GM12878 (cell line): ENCODE measurements around the gene GALR1. TPM values are rescaled to one million over a fixed set of nuclear protein-coding genes. Genes with fewer than 3 reads are reported as not detected.

ENCODE experiments used
- ATAC-seq: fragments of 200-7000 bp; cut with Tn5 transposase; 3 replicates; pipeline ENCODE4 v1.9.1; 2020; ENCODE audit warnings: mild to moderate bottlenecking, moderate library complexity
- BruUV-seq: library from RNA; stranded (reverse); fragments of 400-500 nt; replicated peaks from 2 replicates; lab custom pipeline; 2021; lab: Mats Ljungman, UMichigan
- CTCF ChIA-PET: fragments of 300-600 bp; sonication (Branson Sonifier 250); formaldehyde crosslinking; extraction: SDS; loops from one replicate; lab custom pipeline; 2021; ENCODE audit warnings: inconsistent platforms; lab: Yijun Ruan, JAX
- POLR2A ChIA-PET: fragments of 350-600 bp; formaldehyde crosslinking; extraction: SDS; loops from one replicate; lab custom pipeline; 2021; ENCODE audit warnings: inconsistent platforms; lab: Charles Lee
- RAD21 ChIA-PET: fragments of 300-600 bp; sonication (Branson Sonifier 250); formaldehyde crosslinking; loops from one replicate; lab custom pipeline; 2023; ENCODE audit warnings: antibody characterized with exemption; ENCODE audit not compliant: unreplicated experiment; lab: Charles Lee
- SMC1A ChIA-PET: fragments of 300-600 bp; sonication (Branson Sonifier 250); formaldehyde crosslinking; loops from one replicate; lab custom pipeline; 2023; ENCODE audit not compliant: unreplicated experiment, uncharacterized antibody; lab: Charles Lee
- DNase-seq: peaks from one replicate; pipeline ENCODE4 v3.0.0-alpha.2; 2011; ENCODE audit warnings: low read depth, low spot score
- FAIRE-seq: peaks from 3 replicates; lab custom pipeline; 2011; peaks lifted over from hg19 to GRCh38; lab: Jason Lieb, UNC
- H2AFZ ChIP-seq: 2 replicates; pipeline ENCODE4 v1.6.0; 2011; ENCODE audit warnings: low read depth, low read length, control low read depth; ENCODE audit not compliant: control insufficient read depth
- H3K27ac ChIP-seq: 2 replicates; pipeline ENCODE4 v1.5.1; 2011; ENCODE audit warnings: control low read depth; ENCODE audit not compliant: control insufficient read depth, insufficient read depth
- H3K27me3 ChIP-seq, 2 experiments: replicated peaks in 1 of 2; 2 replicates each; pipeline versions ENCODE4 v1.6.0 to v1.6.1; 2011; ENCODE audit warnings: low read length in 1 of 2; ENCODE audit not compliant: control insufficient read depth in 2 of 2, insufficient read depth in 2 of 2
- H3K36me3 ChIP-seq, 2 experiments: 2 replicates each; pipeline ENCODE4 v1.5.1; 2011; ENCODE audit warnings: low read length in 1 of 2; ENCODE audit not compliant: control insufficient read depth in 2 of 2, insufficient read depth in 2 of 2
- H3K4me1 ChIP-seq: 2 replicates; pipeline ENCODE4 v1.6.1; 2011; ENCODE audit warnings: mild to moderate bottlenecking, low read length, moderate library complexity, mixed read lengths; ENCODE audit not compliant: control insufficient read depth, insufficient read depth
- H3K4me2 ChIP-seq: 2 replicates; pipeline ENCODE4 v1.6.0; 2011; ENCODE audit warnings: control low read depth; ENCODE audit not compliant: control insufficient read depth, insufficient read depth
- H3K4me3 ChIP-seq: fragments of 200-600 bp; sonication (generic); 2 replicates; pipeline ENCODE4 v1.5.1; 2016
- H3K79me2 ChIP-seq: 2 replicates; pipeline ENCODE4 v1.6.0; 2011; ENCODE audit warnings: low read length; ENCODE audit not compliant: control insufficient read depth, insufficient read depth
- H3K9ac ChIP-seq: 2 replicates; pipeline ENCODE4 v1.8.0; 2011; ENCODE audit warnings: low read length, control low read depth, mixed read lengths; ENCODE audit not compliant: control insufficient read depth, insufficient read depth
- H3K9me3 ChIP-seq: replicated peaks from 3 replicates; pipeline ENCODE4 v1.5.1; 2011; ENCODE audit warnings: mild to moderate bottlenecking, low read length; ENCODE audit not compliant: control insufficient read depth, insufficient read depth
- H4K20me1 ChIP-seq: 2 replicates; pipeline ENCODE4 v1.6.0; 2011; ENCODE audit not compliant: control insufficient read depth, insufficient read depth
- BRCA1 ChIP-seq: IDR thresholded peaks from 2 replicates; pipeline ENCODE4 v1.6.1; 2011; ENCODE audit warnings: low read depth, low read length, improper control_type of control experiment
- E2F4 ChIP-seq: IDR thresholded peaks from 2 replicates; pipeline ENCODE4 v1.6.1; 2012; ENCODE audit warnings: low read depth, low read length, improper control_type of control experiment
- EED ChIP-seq: sonication (generic); IDR thresholded peaks from 2 replicates; pipeline ENCODE4 v1.6.1; 2016; ENCODE audit warnings: antibody characterized with exemption, low read depth
- FOXM1 ChIP-seq: IDR thresholded peaks from 2 replicates; pipeline ENCODE4 v1.6.1; 2012; ENCODE audit warnings: low read depth, mild to moderate bottlenecking, inconsistent platforms, low read length, moderate library complexity
- MAX ChIP-seq: IDR thresholded peaks from 2 replicates; pipeline ENCODE4 v1.6.1; 2012; ENCODE audit warnings: low read depth, low read length, improper control_type of control experiment
- NFIC ChIP-seq: IDR thresholded peaks from 2 replicates; pipeline ENCODE4 v1.6.1; 2012; ENCODE audit warnings: low read depth, mild to moderate bottlenecking, inconsistent platforms, low read length, moderate library complexity
- NFYA ChIP-seq: IDR thresholded peaks from 2 replicates; pipeline ENCODE4 v1.6.1; 2011; ENCODE audit warnings: low read depth, mild to moderate bottlenecking, low read length, improper control_type of control experiment, borderline replicate concordance
- NR2C1 ChIP-seq: fragments of 450-650 bp; IDR thresholded peaks from 2 replicates; pipeline ENCODE4 v1.6.1; 2017; ENCODE audit warnings: antibody characterized with exemption, mild to moderate bottlenecking, moderate library complexity
- PKNOX1 ChIP-seq: fragments of 450-650 bp; IDR thresholded peaks from 2 replicates; pipeline ENCODE4 v1.6.1; 2016; ENCODE audit warnings: mild to moderate bottlenecking
- POLR2A ChIP-seq: IDR thresholded peaks from 2 replicates; pipeline ENCODE4 v1.6.1; 2011; ENCODE audit warnings: low read depth, mild to moderate bottlenecking, low read length
- POLR2AphosphoS2 ChIP-seq: IDR thresholded peaks from 2 replicates; pipeline ENCODE4 v1.6.1; 2011; ENCODE audit warnings: low read depth, mild to moderate bottlenecking, low read length, improper control_type of control experiment, moderate library complexity
- SMC3 ChIP-seq: IDR thresholded peaks from 2 replicates; pipeline ENCODE4 v1.6.1; 2011; ENCODE audit warnings: low read length, improper control_type of control experiment, borderline replicate concordance
- YBX1 ChIP-seq: fragments of 450-650 bp; IDR thresholded peaks from 2 replicates; pipeline ENCODE4 v1.6.1; 2016; ENCODE audit warnings: antibody characterized with exemption
- YY1 ChIP-seq: IDR thresholded peaks from 2 replicates; pipeline ENCODE4 v1.6.1; 2011; ENCODE audit warnings: low read depth, mild to moderate bottlenecking, low read length
- ZBTB33 ChIP-seq: fragments of 450-650 bp; IDR thresholded peaks from 2 replicates; pipeline ENCODE4 v1.6.1; 2017; ENCODE audit warnings: mild to moderate bottlenecking
- ZNF24 ChIP-seq: fragments of 450-650 bp; IDR thresholded peaks from 2 replicates; pipeline ENCODE4 v1.6.1; 2017; ENCODE audit warnings: antibody characterized with exemption, mild to moderate bottlenecking
- ZNF274 ChIP-seq: IDR thresholded peaks from one replicate; pipeline ENCODE4 v1.8.0; 2011; ENCODE audit not compliant: insufficient read length, insufficient read depth
- ZNF384 ChIP-seq: IDR thresholded peaks from 2 replicates; pipeline ENCODE4 v1.6.1; 2012; ENCODE audit warnings: low read depth, mild to moderate bottlenecking, low read length, improper control_type of control experiment, borderline replicate concordance
- whole genome bisulfite sequencing: methylation state at CpG from one replicate; pipeline ENCODE4 v1.1.6; 2016; ENCODE audit warnings: low lambda C conversion rate; ENCODE audit not compliant: insufficient replicate concordance, insufficient coverage; ENCODE audit errors: missing lambda C conversion rate; 5-methylcytosine and 5-hydroxymethylcytosine counted together
- in situ Hi-C: fragments of 300-500 bp; cut with MboI; formaldehyde crosslinking; loops from 9 replicates; pipeline ENCODE4 v1.14.3; 2018; ENCODE audit warnings: mixed read lengths
- intact Hi-C: fragments of 100-400 bp; cut with micrococcal nuclease; formaldehyde crosslinking; loops from one replicate; pipeline ENCODE4 v1.14.2; 2022; ENCODE audit not compliant: unreplicated experiment
- polyA plus RNA-seq, 11 experiments: library from polyadenylated mRNA; depleted of rRNA in 4 of 11; unstranded in 6 of 11; stranded (reverse) in 5 of 11; fragments of >200 nt; fragmentation: Nextera tagmentation in 4 of 11; fragmentation: Illumina TruSeq in 1 of 11; extraction: Ambion mirVana in 4 of 11; extraction: Trizol in 1 of 11; gene quantifications; 1 replicate in 1 of 11; 2 replicates in 10 of 11; pipeline versions ENCODE4 v1.2.1 to v1.2.3, GENCODE V29; 2011 to 2016; ENCODE audit warnings: inconsistent platforms in 2 of 11, missing spikeins in 2 of 11, low read depth in 1 of 11
- total RNA-seq, 4 experiments: library from RNA; depleted of rRNA in 3 of 4; stranded (reverse); fragments of >200 nt in 3 of 4; fragmentation: Illumina TruSeq in 1 of 4; extraction: Trizol in 1 of 4; gene quantifications; 2 replicates each; pipeline versions ENCODE4 v1.2.1 to v1.2.3, GENCODE V29; 2013 to 2021
- TF ChIP-seq, protein P1 (sequence below): fragments of 450-650 bp; IDR thresholded peaks from 2 replicates; pipeline ENCODE4 v1.6.1; 2017; ENCODE audit warnings: mild to moderate bottlenecking, moderate library complexity

GALR1 gene
- total and polyA plus RNA-seq, 10 of the 15 experiments (the other 5 are each of a cell fraction or from before 2014, with no cell fraction given) = not detected

DNA sequence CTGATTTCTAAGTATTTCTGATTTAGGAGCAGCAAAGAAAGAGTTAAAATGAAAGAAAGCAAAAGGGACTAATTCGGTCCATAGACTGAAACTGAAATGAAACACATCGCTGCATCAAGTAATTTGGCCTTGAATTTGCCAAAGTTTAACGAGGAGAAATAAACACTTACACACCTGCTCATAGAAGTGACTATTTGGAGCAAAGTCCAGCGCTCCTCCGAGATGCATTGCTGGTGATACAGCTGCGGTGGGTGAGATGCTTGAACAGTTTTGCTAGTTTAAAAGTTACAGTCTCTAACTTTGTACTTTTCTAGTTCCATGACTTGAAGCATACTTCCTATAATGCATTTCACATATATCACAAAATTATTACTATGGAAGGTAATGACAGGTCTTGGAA is 18.3 kb downstream of the GALR1 start:
- Histone ChIP-seq H3K4me3 (no peak overlapping the region), H3K4me2 (no peak overlapping the region), H4K20me1 (no peaks in the 10 kb centered on the region), H3K9me3 (no peaks in the 10 kb centered on the region; the same call in 2 of the 3 replicates), H3K9ac (no peak overlapping the region), H2AFZ (no peak overlapping the region), H3K4me1 (no peaks in the 10 kb centered on the region), H3K27me3 (no peaks in the 10 kb centered on the region), H3K27ac (no peak overlapping the region), H3K79me2 (no peaks in the 10 kb centered on the region), H3K36me3 (no peaks in the 10 kb centered on the region)
- ChIA-PET RAD21 (no interaction called here), CTCF (no interaction called here), SMC1A (no interaction called here), POLR2A (no interaction called here)
- 55% methylated on average over 6 of the region's 6 CpGs for WGBS
- DNase-seq = no peak
- intact Hi-C loops (no loop called here), in situ Hi-C loops (no loop called here)
- no peak for ATAC-seq
- BruUV-seq = no TSS peak
- FAIRE-seq = no peak
- no peak for TF ChIP-seq ZBTB33
- no peak for TF ChIP-seq PKNOX1
- no peak for TF ChIP-seq ZNF24
- TF ChIP-seq FOXM1 = no peak
- no peak for TF ChIP-seq NFIC
- no peak for TF ChIP-seq EED
- TF ChIP-seq YY1 = no peak
- no peak for TF ChIP-seq BRCA1
- no peak for TF ChIP-seq NFYA
- TF ChIP-seq, protein P1, sequence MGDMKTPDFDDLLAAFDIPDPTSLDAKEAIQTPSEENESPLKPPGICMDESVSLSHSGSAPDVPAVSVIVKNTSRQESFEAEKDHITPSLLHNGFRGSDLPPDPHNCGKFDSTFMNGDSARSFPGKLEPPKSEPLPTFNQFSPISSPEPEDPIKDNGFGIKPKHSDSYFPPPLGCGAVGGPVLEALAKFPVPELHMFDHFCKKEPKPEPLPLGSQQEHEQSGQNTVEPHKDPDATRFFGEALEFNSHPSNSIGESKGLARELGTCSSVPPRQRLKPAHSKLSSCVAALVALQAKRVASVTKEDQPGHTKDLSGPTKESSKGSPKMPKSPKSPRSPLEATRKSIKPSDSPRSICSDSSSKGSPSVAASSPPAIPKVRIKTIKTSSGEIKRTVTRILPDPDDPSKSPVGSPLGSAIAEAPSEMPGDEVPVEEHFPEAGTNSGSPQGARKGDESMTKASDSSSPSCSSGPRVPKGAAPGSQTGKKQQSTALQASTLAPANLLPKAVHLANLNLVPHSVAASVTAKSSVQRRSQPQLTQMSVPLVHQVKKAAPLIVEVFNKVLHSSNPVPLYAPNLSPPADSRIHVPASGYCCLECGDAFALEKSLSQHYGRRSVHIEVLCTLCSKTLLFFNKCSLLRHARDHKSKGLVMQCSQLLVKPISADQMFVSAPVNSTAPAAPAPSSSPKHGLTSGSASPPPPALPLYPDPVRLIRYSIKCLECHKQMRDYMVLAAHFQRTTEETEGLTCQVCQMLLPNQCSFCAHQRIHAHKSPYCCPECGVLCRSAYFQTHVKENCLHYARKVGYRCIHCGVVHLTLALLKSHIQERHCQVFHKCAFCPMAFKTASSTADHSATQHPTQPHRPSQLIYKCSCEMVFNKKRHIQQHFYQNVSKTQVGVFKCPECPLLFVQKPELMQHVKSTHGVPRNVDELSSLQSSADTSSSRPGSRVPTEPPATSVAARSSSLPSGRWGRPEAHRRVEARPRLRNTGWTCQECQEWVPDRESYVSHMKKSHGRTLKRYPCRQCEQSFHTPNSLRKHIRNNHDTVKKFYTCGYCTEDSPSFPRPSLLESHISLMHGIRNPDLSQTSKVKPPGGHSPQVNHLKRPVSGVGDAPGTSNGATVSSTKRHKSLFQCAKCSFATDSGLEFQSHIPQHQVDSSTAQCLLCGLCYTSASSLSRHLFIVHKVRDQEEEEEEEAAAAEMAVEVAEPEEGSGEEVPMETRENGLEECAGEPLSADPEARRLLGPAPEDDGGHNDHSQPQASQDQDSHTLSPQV = no peak
- TF ChIP-seq YBX1 = no peak
- TF ChIP-seq SMC3 = no peak
- no peak for TF ChIP-seq NR2C1
- TF ChIP-seq POLR2AphosphoS2 = no peak
- TF ChIP-seq E2F4 = no peak
- TF ChIP-seq ZNF384 = no peak
- no peak for TF ChIP-seq POLR2A
- no peak for TF ChIP-seq ZNF274
- TF ChIP-seq MAX = no peak
